ENCODE results near the gene PPARA. TPM values are rescaled to one million over a fixed set of nuclear protein-coding genes. Genes with fewer than 3 reads are reported as not detected.

Gene PPARA
- total RNA-seq, 4 donors from 2014 or later = 18.9 to 43.5 (median 27.2) TPM

DNA sequence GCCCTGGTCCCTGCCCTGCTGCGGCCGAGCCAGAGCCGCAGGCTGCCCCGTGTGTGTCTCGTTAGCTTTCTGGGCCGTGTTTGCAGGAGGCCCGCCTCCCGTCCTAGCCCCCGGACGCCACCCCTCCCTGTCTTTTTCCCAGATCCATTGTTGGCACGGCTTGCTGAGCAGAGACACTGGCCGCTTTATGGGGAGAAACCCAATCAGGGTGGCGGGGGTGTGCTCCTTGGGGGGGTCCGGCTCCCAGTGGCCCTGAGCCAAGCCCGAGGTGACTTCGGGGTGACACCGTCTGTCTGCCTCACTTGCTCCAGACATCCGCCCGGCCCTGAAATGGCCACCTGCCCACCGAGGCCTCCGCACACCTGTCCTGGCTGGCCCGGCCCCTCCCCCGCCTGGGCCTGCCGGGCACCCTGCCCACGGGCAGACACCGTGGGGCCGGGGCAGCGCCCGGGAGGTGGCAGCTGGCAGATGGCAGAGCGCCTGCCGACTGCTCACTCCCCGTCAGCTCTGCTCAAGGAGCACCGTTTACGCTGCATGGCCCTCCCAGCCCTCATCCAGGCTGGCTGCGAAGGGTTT, 43.1 kb upstream of the PPARA start:
- Histone ChIP-seq H3K27me3 (no peaks in the 10 kb centered on the region), H3K36me3 (peaks cover 0 to 66% (median 12%) of the 10 kb centered on the region in 3 donors), H3K27ac (peak overlapping the region; percentile 66 to 88 (median 80)), H3K9me3 (no peaks in the 10 kb centered on the region), H3K4me1 (peaks cover 0 to 98% (median 94%) of the 10 kb centered on the region in 4 donors), H3K4me3 (peak overlapping the region in 1 of 4 donors; percentile 16)
- WGBS, 2 donors = 30 to 39% methylated on average over 24 to 29 of the region's 35 CpGs
- peak in 1 of 2 donors; percentile 37 for DNase-seq (ENCODE audit: low spot score in 2 of 2)
- TF ChIP-seq CTCF (IDR thresholded peaks at IDR 0.05) = no peak
- peak in 1 of 2 donors; percentile 22 for TF ChIP-seq POLR2A (IDR thresholded peaks at IDR 0.05)
- TF ChIP-seq EP300 (IDR thresholded peaks at IDR 0.05) = peak in 1 of 2 donors; percentile 53

DNA sequence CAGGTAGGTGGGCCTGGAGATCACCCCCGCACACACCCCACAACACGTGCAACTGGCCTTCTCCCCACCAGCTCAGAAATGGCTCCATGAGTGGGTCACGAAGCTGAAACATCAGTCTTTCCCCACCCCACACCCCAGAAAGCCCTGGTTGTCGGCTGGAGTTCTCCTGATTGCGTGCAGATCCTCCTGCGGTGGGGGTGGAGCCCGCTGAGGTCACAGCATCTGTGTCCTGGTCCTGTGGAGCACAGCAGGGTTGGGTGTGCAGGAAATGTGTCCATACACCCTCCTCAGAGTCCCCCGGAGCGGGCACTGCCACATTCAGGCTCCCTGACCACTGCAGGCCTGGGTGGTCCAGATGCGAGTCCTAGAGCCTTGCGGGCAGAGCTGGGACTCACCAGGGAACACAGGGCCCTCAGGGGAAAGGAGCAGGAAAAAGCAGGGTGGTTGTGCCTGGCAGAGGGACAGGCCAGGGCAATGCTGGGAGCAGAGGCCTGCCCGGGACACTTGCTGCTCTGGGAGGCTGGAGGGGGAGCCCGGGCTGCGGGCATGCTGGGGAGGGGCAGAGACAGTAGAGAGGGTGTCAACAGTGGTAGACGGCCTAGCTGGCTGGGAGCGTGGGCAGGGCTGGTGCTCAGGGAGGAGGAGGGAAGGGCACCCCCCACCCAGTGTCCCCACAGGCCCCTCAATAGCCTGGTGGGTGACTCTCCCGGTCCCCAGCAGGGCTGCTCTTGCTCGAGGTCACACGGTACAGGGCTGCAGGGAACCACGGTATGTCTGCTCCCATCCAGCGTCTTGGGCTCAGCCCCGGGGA, 42.4 kb upstream of the PPARA start:
- WGBS, 2 donors = 37 to 47% methylated on average over 13 to 20 of the region's 22 CpGs
- H3K9me3 ChIP-seq = no peaks in the 10 kb centered on the region
- no peak for TF ChIP-seq CTCF (IDR thresholded peaks at IDR 0.05)
- no peak for TF ChIP-seq EP300 (IDR thresholded peaks at IDR 0.05)
- TF ChIP-seq POLR2A (IDR thresholded peaks at IDR 0.05) = no peak
- H3K27me3 ChIP-seq = no peaks in the 10 kb centered on the region
- peaks cover 0 to 98% (median 88%) of the 10 kb centered on the region in 4 donors for H3K4me1 ChIP-seq
- peak in 1 of 2 donors; percentile 18 for DNase-seq (ENCODE audit: low spot score in 2 of 2)
- peak overlapping the region; percentile 66 to 88 (median 80) for H3K27ac ChIP-seq
- H3K4me3 ChIP-seq = no peak overlapping the region
- H3K36me3 ChIP-seq = peaks cover 0 to 66% (median 12%) of the 10 kb centered on the region in 3 donors

DNA sequence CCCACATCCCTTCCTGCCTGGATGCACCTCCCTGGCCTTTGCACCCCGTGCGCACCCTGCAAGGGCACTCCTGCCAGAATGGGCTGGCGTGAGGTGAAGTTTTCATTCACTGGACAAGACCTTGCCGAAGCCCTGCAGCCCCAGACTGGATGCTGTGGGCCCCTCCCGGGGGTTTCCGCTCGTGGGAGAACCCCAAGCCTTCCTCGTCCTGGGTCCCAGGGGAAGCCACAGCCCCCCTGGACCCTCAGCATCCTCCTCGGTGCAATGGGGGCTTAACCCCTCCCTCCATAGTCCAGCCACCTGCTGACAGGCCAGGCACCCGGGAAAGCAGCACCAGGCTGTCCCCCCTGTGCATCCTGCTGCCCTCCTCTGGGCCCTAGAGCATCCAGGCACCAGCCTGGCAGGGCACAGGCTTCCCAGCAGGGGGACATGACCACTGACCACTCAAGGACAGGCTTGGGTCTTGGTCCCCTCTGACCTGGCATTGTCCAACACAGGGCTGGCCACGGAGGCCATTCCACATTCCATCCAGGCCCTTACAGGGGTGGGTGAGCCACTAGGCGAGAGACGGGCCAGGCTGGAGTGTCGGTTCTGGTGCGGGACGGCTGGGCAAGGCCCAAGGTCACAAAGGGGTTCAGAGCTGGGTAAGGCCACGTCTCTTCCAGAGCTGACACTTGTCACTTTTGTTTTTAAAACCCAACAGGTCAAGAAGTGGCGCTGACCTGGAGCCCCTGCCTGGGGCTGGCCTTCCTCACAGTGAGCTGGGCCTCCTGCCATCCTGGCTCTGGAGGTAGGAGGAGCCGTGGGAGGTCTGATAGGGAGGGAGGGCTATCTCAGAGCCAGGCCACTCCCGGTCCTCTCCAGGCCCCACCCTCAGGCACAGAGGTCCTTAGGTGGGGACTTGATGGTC, 41.5 kb upstream of the PPARA start:
- 36 to 55% methylated on average over 18 to 20 of the region's 20 CpGs for whole genome bisulfite sequencing, 2 donors
- Histone ChIP-seq H3K4me3 (no peak overlapping the region), H3K36me3 (peaks cover 0 to 65% (median 12%) of the 10 kb centered on the region in 3 donors), H3K27ac (peak overlapping the region; percentile 66 to 88 (median 80)), H3K4me1 (peaks cover 0 to 98% (median 81%) of the 10 kb centered on the region in 4 donors), H3K9me3 (no peaks in the 10 kb centered on the region), H3K27me3 (no peaks in the 10 kb centered on the region)
- TF ChIP-seq CTCF (IDR thresholded peaks at IDR 0.05) (peak in 1 of 5 experiments; percentile 11), EP300 (IDR thresholded peaks at IDR 0.05) (peak in 1 of 2 donors; percentile 18), POLR2A (IDR thresholded peaks at IDR 0.05) (no peak)
- no peak for DNase-seq (ENCODE audit: low spot score in 2 of 2)

GRCh38 chr22:46109474-46110003, 40.8 kb upstream of the PPARA start:
- H3K9me3 ChIP-seq = no peaks in the 10 kb centered on the region
- 71 to 73% methylated on average over 13 of the region's 13 CpGs for WGBS, 2 donors
- H3K4me1 ChIP-seq = peaks cover 0 to 98% (median 74%) of the 10 kb centered on the region in 4 donors
- peaks cover 0 to 64% (median 12%) of the 10 kb centered on the region in 3 donors for H3K36me3 ChIP-seq
- no peaks in the 10 kb centered on the region for H3K27me3 ChIP-seq
- no peak for DNase-seq (ENCODE audit: low spot score in 2 of 2)
- peak overlapping the region; percentile 48 to 88 (median 80) for H3K27ac ChIP-seq
- TF ChIP-seq EP300 (IDR thresholded peaks at IDR 0.05) = no peak
- TF ChIP-seq CTCF (IDR thresholded peaks at IDR 0.05) = no peak
- TF ChIP-seq POLR2A (IDR thresholded peaks at IDR 0.05) = no peak
- H3K4me3 ChIP-seq = no peak overlapping the region
